Mucosa of rectum (tissue), 2 donors: Measurements from ENCODE around the gene CNOT6.

Experiments
- H3K27ac ChIP-seq, 2 donors: one replicate each; pipeline ENCODE4 v1.7.0; 2013; ENCODE audit warnings: inconsistent platforms in 2 of 2, low read depth in 2 of 2, low read length in 2 of 2
- H3K27me3 ChIP-seq, 2 donors: one replicate each; pipeline ENCODE4 v1.7.0; 2013; ENCODE audit warnings: low read length in 2 of 2; ENCODE audit not compliant: control insufficient read depth in 2 of 2, insufficient read depth in 2 of 2
- H3K36me3 ChIP-seq, 2 donors: one replicate each; pipeline ENCODE4 v1.7.0; 2013; ENCODE audit warnings: low read length in 2 of 2; ENCODE audit not compliant: control insufficient read depth in 2 of 2, insufficient read depth in 2 of 2
- H3K4me1 ChIP-seq, 2 donors: one replicate each; pipeline ENCODE4 v1.7.0; 2013; ENCODE audit warnings: low read length in 2 of 2, mild to moderate bottlenecking in 1 of 2; ENCODE audit not compliant: control insufficient read depth in 2 of 2, insufficient read depth in 2 of 2
- H3K4me3 ChIP-seq, 2 donors: one replicate each; pipeline ENCODE4 v1.7.0; 2013; ENCODE audit warnings: low read length in 2 of 2
- H3K9ac ChIP-seq, 2 donors: one replicate each; pipeline ENCODE4 v1.7.0; 2013; ENCODE audit warnings: low read length in 2 of 2, low read depth in 1 of 2, mild to moderate bottlenecking in 1 of 2
- H3K9me3 ChIP-seq, 2 donors: one replicate each; pipeline ENCODE4 v1.7.0; 2013; ENCODE audit warnings: low read length in 2 of 2; ENCODE audit not compliant: control insufficient read depth in 2 of 2
- donor health status: healthy.
- donor health status: Normal muscosa, but diverticular disease.

Gene CNOT6

GRCh38 chr5:180555168-180555921 lies 61.2 kb downstream of the CNOT6 start:
- H3K36me3 ChIP-seq = peaks cover 9 to 18% of the 10 kb centered on the region in 2 donors
- H3K9me3 ChIP-seq = no peaks in the 10 kb centered on the region
- no peaks in the 10 kb centered on the region for H3K27me3 ChIP-seq
- no peak overlapping the region for H3K4me3 ChIP-seq
- no peak overlapping the region for H3K9ac ChIP-seq
- H3K27ac ChIP-seq = no peak overlapping the region
- H3K4me1 ChIP-seq = no peaks in the 10 kb centered on the region

GRCh38 chr5:180557217-180557809 lies 63.1 kb downstream of the CNOT6 start:
- no peak overlapping the region for H3K27ac ChIP-seq
- H3K9me3 ChIP-seq = no peaks in the 10 kb centered on the region
- H3K4me1 ChIP-seq = no peaks in the 10 kb centered on the region
- no peak overlapping the region for H3K4me3 ChIP-seq
- peaks cover 9 to 21% of the 10 kb centered on the region in 2 donors for H3K36me3 ChIP-seq
- H3K27me3 ChIP-seq = no peaks in the 10 kb centered on the region
- H3K9ac ChIP-seq = no peak overlapping the region

- Histone ChIP-seq H3K27ac (no peak overlapping the region), H3K4me3 (no peak overlapping the region), H3K9me3 (no peaks in the 10 kb centered on the region), H3K36me3 (peaks cover 9 to 18% of the 10 kb centered on the region in 2 donors), H3K4me1 (no peaks in the 10 kb centered on the region), H3K9ac (no peak overlapping the region), H3K27me3 (no peaks in the 10 kb centered on the region)
These were observed 64.1 kb downstream of the CNOT6 start for GRCh38 chr5:180558232-180558631.

GRCh38 chr5:180563994-180564393 lies 69.8 kb downstream of the CNOT6 start:
- H3K9ac ChIP-seq = no peak overlapping the region
- H3K9me3 ChIP-seq = no peaks in the 10 kb centered on the region
- peaks cover 24 to 39% of the 10 kb centered on the region in 2 donors for H3K36me3 ChIP-seq
- no peaks in the 10 kb centered on the region for H3K4me1 ChIP-seq
- no peak overlapping the region for H3K4me3 ChIP-seq
- no peak overlapping the region for H3K27ac ChIP-seq
- H3K27me3 ChIP-seq = no peaks in the 10 kb centered on the region

GRCh38 chr5:180568914-180569313 lies 74.7 kb downstream of the CNOT6 start:
- Histone ChIP-seq H3K27me3 (no peaks in the 10 kb centered on the region), H3K36me3 (peaks cover 37 to 51% of the 10 kb centered on the region in 2 donors), H3K9ac (no peak overlapping the region), H3K9me3 (no peaks in the 10 kb centered on the region), H3K4me1 (no peaks in the 10 kb centered on the region), H3K27ac (no peak overlapping the region), H3K4me3 (no peak overlapping the region)

- H3K27me3 ChIP-seq = no peaks in the 10 kb centered on the region
- no peak overlapping the region for H3K27ac ChIP-seq
- no peaks in the 10 kb centered on the region for H3K9me3 ChIP-seq
- no peaks in the 10 kb centered on the region for H3K4me1 ChIP-seq
- H3K36me3 ChIP-seq = peaks cover 14 to 26% of the 10 kb centered on the region in 2 donors
- H3K4me3 ChIP-seq = no peak overlapping the region
- H3K9ac ChIP-seq = no peak overlapping the region
These were observed 81.4 kb downstream of the CNOT6 start for GRCh38 chr5:180575571-180575970.

GRCh38 chr5:180580681-180581080 lies 86.5 kb downstream of the CNOT6 start:
- H3K27ac ChIP-seq = no peak overlapping the region
- H3K4me1 ChIP-seq = no peaks in the 10 kb centered on the region
- H3K36me3 ChIP-seq = peaks cover 2 to 8% of the 10 kb centered on the region in 2 donors
- H3K27me3 ChIP-seq = no peaks in the 10 kb centered on the region
- H3K9me3 ChIP-seq = no peaks in the 10 kb centered on the region
- H3K9ac ChIP-seq = no peak overlapping the region
- H3K4me3 ChIP-seq = no peak overlapping the region

- Histone ChIP-seq H3K27ac (no peak overlapping the region), H3K4me1 (no peaks in the 10 kb centered on the region), H3K9ac (no peak overlapping the region), H3K4me3 (no peak overlapping the region), H3K27me3 (no peaks in the 10 kb centered on the region), H3K9me3 (no peaks in the 10 kb centered on the region), H3K36me3 (no peaks in the 10 kb centered on the region)
These were observed 89.6 kb downstream of the CNOT6 start for GRCh38 chr5:180583738-180584137.

- Histone ChIP-seq H3K9ac (no peak overlapping the region), H3K4me3 (no peak overlapping the region), H3K36me3 (no peaks in the 10 kb centered on the region), H3K27me3 (peaks cover 3 to 7% of the 10 kb centered on the region in 2 donors), H3K9me3 (no peaks in the 10 kb centered on the region), H3K4me1 (no peaks in the 10 kb centered on the region), H3K27ac (no peak overlapping the region)
These were observed 92.0 kb downstream of the CNOT6 start for GRCh38 chr5:180586204-180586603.

GRCh38 chr5:180586870-180587269 lies 92.7 kb downstream of the CNOT6 start:
- Histone ChIP-seq H3K27me3 (peaks cover 4 to 7% of the 10 kb centered on the region in 2 donors), H3K9me3 (no peaks in the 10 kb centered on the region), H3K36me3 (no peaks in the 10 kb centered on the region), H3K4me3 (no peak overlapping the region), H3K27ac (no peak overlapping the region), H3K4me1 (no peaks in the 10 kb centered on the region), H3K9ac (no peak overlapping the region)
